ENCODE measurements around the gene PHOSPHO2.

The PHOSPHO2 gene

GRCh38 chr2:169709981-169710380 lies 15.7 kb downstream of the PHOSPHO2 start:
- H3K27ac ChIP-seq (ENCODE audit: low read length): no peak overlapping the region
- H3K4me3 ChIP-seq (ENCODE audit: low read length): no peak overlapping the region
- H3K27me3 ChIP-seq (replicated peaks; ENCODE audit: insufficient read depth, low read length): no peaks in the 10 kb centered on the region
- no peaks in the 10 kb centered on the region for H3K79me2 ChIP-seq (ENCODE audit: low read length)
- TF ChIP-seq EZH2 (optimal IDR thresholded peaks at IDR 0.05; ENCODE audit: low read depth, low read length) (no peak), CTCF (IDR thresholded peaks at IDR 0.05; ENCODE audit: low read length) (no peak), EZH2phosphoT487 (IDR thresholded peaks at IDR 0.05; ENCODE audit: low read length) (no peak)
- H3K4me1 ChIP-seq (ENCODE audit: low read length): no peaks in the 10 kb centered on the region
- H3F3A ChIP-seq (ENCODE audit: insufficient read depth, low read length): no peaks in the 10 kb centered on the region
- H3K9ac ChIP-seq (ENCODE audit: low read length): no peak overlapping the region
- no peaks in the 10 kb centered on the region for H3K36me3 ChIP-seq (replicated peaks; ENCODE audit: insufficient read depth, low read length)
- H4K20me1 ChIP-seq (ENCODE audit: insufficient read depth, low read length): no peaks in the 10 kb centered on the region
- no peak for DNase-seq
- H3K4me2 ChIP-seq (ENCODE audit: low read depth, low read length): no peak overlapping the region
- no peak overlapping the region for H2AFZ ChIP-seq (ENCODE audit: low read length)
- no peaks in the 10 kb centered on the region for H3K9me3 ChIP-seq (replicated peaks; ENCODE audit: insufficient read depth, low read length)
- H3K9me2 ChIP-seq (replicated peaks; ENCODE audit: insufficient read depth, low read length): no peaks in the 10 kb centered on the region

- no peaks in the 10 kb centered on the region for H3K4me1 ChIP-seq (ENCODE audit: low read length)
- no peak for TF ChIP-seq CTCF (IDR thresholded peaks at IDR 0.05; ENCODE audit: low read length)
- no peak for TF ChIP-seq EZH2 (optimal IDR thresholded peaks at IDR 0.05; ENCODE audit: low read depth, low read length)
- no peak for TF ChIP-seq EZH2phosphoT487 (IDR thresholded peaks at IDR 0.05; ENCODE audit: low read length)
- no peaks in the 10 kb centered on the region for H3K9me3 ChIP-seq (replicated peaks; ENCODE audit: insufficient read depth, low read length)
- H3K27me3 ChIP-seq (replicated peaks; ENCODE audit: insufficient read depth, low read length): no peaks in the 10 kb centered on the region
- no peak overlapping the region for H3K4me3 ChIP-seq (ENCODE audit: low read length)
- H3K9me2 ChIP-seq (replicated peaks; ENCODE audit: insufficient read depth, low read length): no peaks in the 10 kb centered on the region
- no peak overlapping the region for H3K4me2 ChIP-seq (ENCODE audit: low read depth, low read length)
- H3K36me3 ChIP-seq (replicated peaks; ENCODE audit: insufficient read depth, low read length): no peaks in the 10 kb centered on the region
- no peak overlapping the region for H3K9ac ChIP-seq (ENCODE audit: low read length)
- no peak for DNase-seq
- no peak overlapping the region for H2AFZ ChIP-seq (ENCODE audit: low read length)
- no peaks in the 10 kb centered on the region for H3K79me2 ChIP-seq (ENCODE audit: low read length)
- H3K27ac ChIP-seq (ENCODE audit: low read length): no peak overlapping the region
- H4K20me1 ChIP-seq (ENCODE audit: insufficient read depth, low read length): no peaks in the 10 kb centered on the region
- H3F3A ChIP-seq (ENCODE audit: insufficient read depth, low read length): no peaks in the 10 kb centered on the region
Measured at GRCh38 chr2:169711751-169712509, 17.7 kb downstream of the PHOSPHO2 start.

- no peak overlapping the region for H3K9ac ChIP-seq (ENCODE audit: low read length)
- no peaks in the 10 kb centered on the region for H3K36me3 ChIP-seq (replicated peaks; ENCODE audit: insufficient read depth, low read length)
- H3K4me1 ChIP-seq (ENCODE audit: low read length): no peaks in the 10 kb centered on the region
- no peak overlapping the region for H3K4me3 ChIP-seq (ENCODE audit: low read length)
- no peak overlapping the region for H3K27ac ChIP-seq (ENCODE audit: low read length)
- no peak for DNase-seq
- no peaks in the 10 kb centered on the region for H3K27me3 ChIP-seq (replicated peaks; ENCODE audit: insufficient read depth, low read length)
- no peaks in the 10 kb centered on the region for H3K79me2 ChIP-seq (ENCODE audit: low read length)
- H3F3A ChIP-seq (ENCODE audit: insufficient read depth, low read length): no peaks in the 10 kb centered on the region
- H2AFZ ChIP-seq (ENCODE audit: low read length): no peak overlapping the region
- no peaks in the 10 kb centered on the region for H3K9me2 ChIP-seq (replicated peaks; ENCODE audit: insufficient read depth, low read length)
- no peaks in the 10 kb centered on the region for H4K20me1 ChIP-seq (ENCODE audit: insufficient read depth, low read length)
- H3K9me3 ChIP-seq (replicated peaks; ENCODE audit: insufficient read depth, low read length): no peaks in the 10 kb centered on the region
- no peak for TF ChIP-seq EZH2phosphoT487 (IDR thresholded peaks at IDR 0.05; ENCODE audit: low read length)
- TF ChIP-seq CTCF (IDR thresholded peaks at IDR 0.05; ENCODE audit: low read length): no peak
- TF ChIP-seq EZH2 (optimal IDR thresholded peaks at IDR 0.05; ENCODE audit: low read depth, low read length): no peak
- H3K4me2 ChIP-seq (ENCODE audit: low read depth, low read length): no peak overlapping the region
Measured at GRCh38 chr2:169712791-169713227, 18.5 kb downstream of the PHOSPHO2 start.
